Measurements from ENCODE around the gene PIGK.

PIGK gene

DNA sequence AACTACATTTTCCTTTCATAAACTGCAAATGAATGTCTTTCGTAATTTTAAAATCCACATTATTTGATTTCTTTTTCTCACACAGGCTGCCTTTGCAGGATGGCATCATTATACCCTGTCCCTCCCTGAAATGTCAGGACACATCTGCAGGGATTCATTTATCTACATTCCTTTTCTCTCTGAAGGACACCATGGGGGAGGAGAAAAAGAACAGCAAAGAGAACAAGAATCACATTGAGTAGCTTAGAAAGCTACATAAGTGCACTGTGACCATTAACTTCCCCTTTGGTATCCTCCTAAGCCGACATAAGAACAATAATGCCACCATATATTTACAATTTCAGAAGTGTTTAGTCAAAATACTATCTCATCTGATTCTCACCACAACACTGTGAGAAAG is 129.5 kb downstream of the PIGK start:
- no peak for DNase-seq

DNA sequence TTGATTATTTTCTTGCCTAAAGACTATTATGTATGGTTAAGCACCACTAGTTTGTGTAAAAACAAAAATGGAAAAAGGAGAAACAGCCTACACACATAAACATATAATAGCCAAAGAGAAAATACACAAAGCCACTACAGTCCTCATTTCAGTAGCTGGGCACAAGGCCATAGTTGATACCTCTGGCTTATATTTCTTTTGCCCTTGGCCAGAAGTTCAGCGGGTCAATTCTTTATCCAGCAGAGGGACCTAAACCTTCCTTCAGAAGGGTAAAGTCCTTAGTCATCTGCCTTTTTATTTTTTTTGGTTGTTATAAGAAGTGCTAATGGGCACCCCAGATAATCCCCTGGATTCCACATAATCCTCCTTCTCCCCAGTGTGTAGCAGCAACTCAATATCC is 134.1 kb downstream of the PIGK start:
- no peak for DNase-seq

DNA sequence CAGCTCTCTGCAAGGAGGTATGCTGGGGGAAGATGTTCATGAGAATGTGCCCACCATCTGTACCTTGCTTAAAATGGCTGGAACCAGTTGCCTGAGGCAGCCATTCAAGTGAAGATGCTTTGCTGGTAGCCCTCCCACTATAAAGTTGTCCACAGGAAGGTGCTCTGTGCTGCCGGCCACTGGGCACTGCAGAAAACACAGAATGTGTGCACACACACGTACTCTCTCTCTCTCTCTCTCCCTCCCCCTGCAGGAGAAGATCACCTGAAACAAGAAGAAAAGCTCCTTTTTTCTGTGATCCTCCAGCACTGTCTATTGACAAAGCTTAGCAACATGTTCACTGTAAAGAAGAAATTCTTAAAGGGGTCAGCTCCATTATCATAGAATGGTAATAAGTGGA is 134.8 kb downstream of the PIGK start:
- DNase-seq: no peak

DNA sequence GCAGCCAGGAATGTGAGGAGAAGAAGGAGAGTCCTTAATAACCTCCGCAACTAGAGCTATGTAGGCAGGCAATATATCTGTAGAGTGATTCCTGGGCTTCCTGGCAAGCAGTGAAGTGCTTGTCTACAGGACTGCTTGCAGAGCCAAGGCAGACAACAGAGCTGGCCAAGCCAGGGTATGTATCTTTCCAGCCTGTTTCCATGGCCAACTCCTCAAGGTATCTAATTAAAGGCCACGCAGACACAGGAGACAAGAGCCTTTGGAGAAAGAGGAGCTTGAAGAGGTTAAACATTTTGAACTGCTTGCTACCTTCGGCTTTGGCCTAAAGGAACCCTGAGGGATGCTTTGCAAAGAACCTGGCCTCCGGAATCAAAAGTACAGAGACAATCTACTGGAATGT is 137.4 kb downstream of the PIGK start:
- DNase-seq: no peak

DNA sequence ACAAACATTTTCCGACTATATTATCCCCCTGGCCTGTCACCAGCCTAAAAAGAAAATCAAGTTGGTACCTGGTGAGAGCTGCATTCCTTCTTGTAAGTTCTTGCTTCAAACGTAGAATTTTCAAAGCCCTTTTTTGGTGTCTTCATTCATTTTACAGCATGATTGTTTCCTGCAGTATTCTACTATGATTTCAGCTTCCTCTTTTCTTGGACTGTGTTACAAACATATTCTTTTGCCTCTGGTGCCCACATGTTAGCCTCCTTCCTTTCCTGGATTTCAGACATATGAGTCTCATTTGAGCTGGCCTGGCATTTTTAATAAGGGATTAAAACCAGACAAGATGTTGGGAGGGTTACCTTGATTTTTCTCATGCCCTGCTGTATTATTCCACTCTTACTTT is 142.5 kb downstream of the PIGK start:
- no peak for DNase-seq

DNA sequence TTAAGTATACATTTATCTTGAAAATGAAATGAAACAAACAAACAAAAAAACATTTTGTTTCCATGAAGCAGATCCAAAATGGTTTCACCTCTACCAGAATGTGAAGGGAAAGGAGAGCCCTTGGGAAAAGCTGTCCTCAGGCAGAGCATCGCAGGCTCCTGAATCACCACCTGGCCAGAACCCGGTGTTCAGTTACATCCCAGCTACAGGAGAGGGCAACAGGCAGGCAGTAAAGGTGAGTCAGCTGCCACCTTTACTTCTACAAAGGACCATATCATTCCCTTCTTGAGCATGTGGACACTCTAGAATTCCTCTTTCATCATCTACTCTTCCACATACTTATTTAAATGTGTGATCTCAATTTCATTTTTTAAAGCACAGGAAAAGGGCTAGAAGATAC is 151.2 kb downstream of the PIGK start:
- DNase-seq: no peak

DNA sequence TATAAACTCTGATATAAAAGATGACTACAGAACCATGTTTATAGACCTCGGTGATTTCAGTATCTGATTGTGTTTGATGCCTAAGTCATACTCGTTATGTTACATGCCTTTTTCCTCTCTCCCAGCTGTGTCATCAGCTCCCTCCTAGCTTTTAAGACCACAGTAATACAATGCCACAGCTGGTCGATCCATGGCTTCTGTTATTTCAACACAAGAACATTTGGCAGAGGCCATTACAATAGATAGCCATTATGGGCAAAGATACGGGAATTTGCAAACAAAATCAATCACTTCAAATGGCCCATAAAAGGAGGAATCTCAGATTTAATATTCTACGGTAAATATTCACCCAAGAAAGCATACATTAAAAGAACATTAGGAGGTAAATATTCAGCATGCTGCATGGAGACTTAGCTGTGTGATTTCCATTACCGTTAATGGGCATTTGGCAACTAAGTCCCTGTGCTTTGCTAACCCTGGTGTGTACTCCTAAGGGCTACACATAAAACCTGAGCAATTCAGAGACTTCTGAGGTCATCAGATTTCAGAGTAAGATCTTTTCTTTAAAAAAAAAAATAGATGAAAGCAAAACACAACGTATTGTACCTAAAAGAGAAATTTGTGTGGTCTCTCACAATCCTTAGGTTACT is 153.4 kb downstream of the PIGK start:
- DNase-seq: no peak

DNA sequence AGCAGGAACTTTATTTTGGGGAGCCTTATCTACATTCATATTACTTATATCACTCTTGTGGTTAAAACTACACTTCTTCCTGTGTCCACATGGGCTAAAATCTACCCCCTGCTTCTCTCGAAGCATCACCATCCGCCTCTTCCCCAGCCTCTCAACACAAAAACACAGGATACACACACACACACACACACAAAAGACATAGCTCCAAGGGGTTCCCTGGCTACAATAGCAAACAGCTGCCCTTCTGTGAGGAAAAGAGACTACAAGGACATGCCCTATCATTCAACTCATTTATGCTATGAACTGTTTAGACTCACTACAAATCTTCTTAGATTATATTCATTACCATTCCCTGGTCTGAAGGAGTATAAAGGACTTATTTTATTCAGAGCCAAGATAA is 155.0 kb downstream of the PIGK start:
- DNase-seq: no peak

DNA sequence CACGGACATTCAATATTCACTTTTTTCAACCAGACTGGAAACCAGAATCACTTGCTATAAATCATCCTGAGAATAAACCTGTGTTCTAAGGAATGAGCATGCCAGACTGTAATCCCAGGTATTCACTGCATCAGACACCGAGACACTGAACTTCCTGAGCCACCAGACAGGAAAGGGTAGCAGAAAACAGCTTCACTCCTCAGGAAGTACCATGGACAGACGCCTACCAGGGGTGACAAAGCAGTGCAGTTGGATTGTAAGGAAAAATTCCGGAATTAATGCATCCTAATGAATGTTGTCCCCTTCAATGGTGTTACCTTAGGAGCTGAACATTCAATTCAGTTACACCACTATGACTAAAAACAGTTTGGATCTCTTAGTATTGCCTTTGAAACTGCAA is 156.1 kb downstream of the PIGK start:
- DNase-seq: peak; percentile 5

DNA sequence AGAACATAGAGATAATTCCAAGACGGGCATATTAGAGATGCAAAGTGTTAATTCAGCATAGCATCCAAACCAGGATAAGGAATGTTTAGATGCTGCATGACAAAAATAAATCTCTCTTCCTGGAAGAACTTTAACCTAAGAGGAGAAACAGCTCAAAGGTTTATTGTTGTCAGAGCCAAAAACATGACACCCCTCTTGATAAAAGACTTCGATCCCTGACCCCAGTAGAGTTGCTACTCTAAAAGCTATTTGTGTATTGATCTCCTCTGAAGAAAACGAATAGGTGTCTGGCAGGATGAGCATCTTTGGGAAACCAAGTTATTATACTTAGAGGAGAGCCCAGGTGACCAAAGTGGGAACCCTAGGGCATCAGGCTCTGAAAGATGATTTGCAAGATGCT is 158.1 kb downstream of the PIGK start:
- no peak for DNase-seq

DNA sequence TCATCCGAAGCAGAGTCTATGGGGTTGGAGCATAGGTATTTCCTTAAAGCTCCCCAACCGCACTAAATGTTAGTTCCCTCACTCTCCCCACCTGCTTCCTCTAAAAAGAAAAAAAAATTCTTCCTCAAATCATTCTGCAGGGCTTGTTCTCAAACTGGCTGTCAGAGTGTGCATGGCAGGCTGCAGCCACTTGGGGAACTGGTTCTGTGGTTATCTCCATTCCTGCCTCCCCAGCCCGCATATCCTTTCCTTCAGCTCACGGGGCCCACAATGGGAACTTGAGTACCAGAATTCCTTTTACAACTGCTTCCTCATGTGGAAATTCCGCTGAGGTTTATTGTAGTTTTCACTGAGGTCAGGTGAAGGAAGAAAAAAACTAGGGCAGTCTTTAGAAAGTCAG is 159.2 kb downstream of the PIGK start:
- DNase-seq: no peak

DNA sequence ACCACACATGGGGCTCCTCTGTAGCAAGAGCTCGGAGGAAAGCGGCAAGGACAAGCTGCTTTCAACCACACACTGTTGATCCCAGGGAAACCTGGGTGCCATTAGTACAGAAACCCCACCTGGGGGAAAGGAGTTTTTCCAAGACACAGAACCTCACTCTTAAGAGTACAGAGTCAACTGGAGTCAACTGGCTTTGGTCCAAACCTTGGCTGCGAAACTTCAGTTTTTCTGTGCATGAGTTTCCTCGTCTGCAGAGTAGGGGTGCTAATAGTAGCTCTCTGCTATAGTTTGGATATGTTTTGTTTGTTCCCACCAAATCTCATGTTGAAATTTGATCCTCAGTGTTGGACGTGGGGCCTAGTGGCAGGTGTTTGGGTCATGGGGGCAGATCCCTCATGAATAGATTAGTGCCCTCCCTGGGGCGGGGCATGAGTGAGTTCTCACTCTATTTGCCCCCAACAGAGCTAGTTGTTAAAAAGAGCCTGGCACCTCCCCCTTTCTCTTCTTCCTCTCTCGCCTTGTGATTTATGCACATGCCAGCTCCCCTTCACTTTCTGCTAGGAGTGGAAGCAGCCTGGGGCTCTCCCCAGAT is 161.1 kb downstream of the PIGK start:
- DNase-seq: no peak

DNA sequence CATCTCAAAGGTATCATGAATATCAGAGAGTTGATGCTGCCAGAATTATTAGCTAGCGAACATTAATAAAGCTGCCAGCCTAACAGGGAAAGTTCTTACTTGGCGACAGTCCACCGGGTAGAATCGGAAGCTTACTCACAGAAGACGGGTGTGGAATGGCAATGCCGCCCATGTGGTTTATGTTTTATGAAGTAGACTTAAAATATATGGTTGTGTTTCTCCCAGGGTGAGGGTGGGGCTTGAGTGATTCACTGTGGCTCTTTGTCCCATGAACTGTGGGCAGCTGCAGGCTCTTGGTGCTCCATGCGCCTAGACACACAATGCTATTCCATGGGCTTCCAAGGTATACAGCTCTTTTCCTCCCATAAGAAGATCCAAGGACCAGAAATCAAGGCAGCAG is 162.7 kb downstream of the PIGK start:
- DNase-seq: no peak

DNA sequence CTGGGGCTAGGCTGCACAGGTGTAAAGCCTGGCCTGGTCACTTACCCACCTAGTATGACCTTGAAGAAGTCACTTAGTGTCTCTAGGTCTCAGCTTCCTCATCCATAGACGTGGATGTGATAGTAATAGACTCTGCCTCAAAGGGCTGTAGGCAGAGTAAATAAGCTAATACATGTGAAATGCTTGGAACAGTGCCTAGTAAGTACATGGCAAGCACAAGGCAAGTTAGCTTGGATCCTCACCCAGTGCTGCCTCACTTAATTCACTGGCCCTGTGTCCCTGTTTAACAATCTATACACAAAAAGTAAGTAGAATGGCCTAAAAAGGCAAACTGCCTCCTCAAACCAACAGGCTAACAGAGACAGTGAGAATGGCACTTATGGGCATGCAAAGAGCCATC is 167.8 kb downstream of the PIGK start:
- no peak for DNase-seq

DNA sequence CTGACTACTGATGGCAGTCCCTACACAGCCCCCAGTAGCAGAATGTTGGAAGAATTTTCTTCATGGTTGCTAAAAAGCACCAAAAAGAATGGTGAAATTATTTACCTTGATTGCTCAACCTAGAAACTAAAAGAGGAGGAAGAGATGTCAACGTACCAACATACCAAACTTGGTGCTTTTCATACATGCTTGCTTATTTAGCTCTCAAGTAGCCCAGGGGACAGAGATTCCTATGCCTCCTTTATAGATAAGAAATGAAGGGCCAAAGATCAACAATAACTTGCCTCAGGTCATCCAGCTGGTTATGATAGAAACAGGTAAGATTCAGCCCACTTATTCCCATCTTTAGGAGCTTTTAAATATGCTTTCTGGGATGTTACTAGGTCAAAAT is 170.6 kb downstream of the PIGK start:
- DNase-seq: no peak

DNA sequence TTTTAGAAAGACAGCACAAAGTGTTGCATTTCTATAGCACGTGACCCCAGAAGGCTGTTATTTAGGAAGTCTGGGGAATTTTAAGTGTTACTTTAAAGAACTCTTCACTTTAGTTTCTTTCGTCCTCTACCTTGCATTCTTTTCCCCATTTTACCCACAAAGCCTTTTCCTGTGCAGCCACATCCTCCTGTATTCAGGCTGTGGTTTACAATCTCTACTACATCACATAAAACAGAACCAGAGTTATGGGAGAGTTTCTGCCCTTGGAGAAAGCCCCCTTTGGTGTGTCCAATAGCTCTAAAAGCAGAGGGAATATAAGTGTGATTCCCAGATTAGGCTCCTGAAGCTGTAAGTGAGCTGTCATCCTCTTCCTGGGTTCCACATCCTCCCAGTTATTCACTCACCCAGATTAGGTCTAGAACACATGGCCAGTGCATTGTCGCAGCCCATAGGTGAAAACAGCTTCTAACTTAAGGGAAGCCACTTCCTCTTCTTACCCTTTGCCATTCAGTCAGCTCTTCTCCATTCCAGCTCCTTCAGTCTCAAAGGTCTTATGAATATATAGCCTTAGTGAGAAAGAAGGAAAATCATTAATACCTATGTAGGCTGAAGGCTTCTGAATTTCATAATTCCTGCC is 171.1 kb downstream of the PIGK start:
- DNase-seq: no peak

DNA sequence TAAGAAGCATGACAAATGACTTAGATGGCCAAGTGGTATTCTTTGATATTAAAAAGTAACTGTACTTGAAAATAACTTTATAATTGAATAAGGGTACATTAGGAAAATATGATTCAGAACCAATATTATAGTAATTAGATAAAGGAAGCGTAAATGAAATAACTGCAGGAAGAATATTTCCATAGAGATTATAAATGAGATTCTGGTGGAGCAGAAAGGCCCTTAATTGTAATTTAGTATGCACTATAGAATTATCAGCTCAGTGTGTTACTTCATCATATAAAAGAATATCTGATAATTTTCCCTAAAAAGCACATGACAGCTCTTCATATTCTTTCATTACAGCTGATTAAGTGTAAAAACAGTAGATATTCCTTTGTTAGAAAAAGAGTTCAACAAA is 171.7 kb downstream of the PIGK start:
- no peak for DNase-seq

DNA sequence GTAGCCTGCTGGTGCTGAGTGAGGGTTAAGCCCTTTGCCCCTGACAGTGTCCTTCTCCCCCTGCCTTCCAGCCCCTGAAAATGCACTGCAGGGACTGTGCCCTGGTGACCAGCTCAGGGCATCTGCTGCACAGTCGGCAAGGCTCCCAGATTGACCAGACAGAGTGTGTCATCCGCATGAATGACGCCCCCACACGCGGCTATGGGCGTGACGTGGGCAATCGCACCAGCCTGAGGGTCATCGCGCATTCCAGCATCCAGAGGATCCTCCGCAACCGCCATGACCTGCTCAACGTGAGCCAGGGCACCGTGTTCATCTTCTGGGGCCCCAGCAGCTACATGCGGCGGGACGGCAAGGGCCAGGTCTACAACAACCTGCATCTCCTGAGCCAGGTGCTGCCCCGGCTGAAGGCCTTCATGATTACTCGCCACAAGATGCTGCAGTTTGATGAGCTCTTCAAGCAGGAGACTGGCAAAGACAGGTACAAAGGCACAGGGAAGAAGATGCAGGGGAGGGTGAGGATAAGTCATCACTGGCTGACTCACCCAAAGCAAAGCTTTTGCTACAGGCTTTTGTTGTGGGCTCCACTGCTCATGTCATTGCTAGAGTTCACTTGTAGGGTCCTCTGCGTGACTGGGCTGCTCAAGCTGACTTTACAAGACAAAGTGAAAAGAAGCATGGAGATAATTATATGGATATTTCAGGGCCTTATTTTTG is 174.9 kb downstream of the PIGK start:
- DNase-seq: peak; percentile 22

DNA sequence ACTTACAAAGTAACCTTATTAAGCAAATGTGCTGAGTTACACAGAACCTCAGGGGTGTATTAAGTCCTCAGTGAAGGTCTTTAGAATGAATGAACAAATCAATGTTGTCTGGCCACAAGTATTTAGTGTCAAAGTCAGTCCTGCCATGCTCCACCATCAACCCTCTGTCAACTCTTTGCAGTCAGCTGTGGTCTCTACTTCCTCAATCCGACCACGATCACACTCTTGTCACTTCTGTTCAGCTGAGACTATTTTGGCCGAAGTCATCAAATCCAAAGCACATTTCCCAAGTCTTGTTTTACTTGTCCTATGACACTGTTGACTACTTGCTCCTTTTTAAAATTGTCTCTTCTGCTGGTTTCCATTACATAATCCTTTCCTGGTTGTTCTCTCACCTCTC is 178.4 kb downstream of the PIGK start:
- no peak for DNase-seq

DNA sequence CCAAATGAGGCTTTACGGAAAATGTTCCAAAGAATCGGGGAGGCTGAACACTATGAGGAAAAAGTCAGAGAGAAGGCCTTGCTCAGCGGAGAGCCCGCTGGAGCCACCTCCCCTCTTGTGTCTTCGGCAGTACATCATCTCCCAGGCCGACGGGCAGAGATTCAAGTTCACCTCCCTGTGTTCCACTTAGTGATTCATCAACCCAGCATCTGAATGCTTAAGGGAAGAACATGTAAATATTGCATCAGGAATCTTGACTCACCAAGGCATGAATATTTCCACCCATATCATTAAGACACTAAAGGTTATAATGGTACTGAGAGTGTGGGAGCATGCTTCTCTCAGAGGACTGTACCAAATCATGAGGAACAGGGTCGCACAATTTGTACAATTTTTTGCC is 179.5 kb downstream of the PIGK start:
- peak; percentile 98 for DNase-seq

DNA sequence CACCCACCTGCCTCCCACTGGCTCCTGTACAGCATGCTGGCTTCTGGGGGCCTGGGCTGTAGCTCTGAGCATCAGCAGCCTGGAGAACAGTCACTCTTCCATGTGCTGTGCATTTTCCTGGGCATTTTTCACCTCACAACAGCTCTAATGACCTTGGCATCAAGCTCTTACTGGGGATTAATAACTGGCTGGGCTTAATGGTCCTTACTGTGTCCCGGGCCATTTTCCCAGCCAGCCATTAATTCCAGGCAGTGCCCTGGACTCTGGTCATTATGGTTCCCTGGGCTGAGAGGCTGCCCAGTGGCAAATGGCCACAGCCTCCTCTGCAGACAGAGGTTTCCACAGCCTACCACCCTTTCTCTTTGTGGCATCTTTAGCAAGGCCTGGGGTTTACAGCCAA is 180.1 kb downstream of the PIGK start:
- DNase-seq: no peak
